ENCODE measurements around the gene NUDCD3.

- TF ChIP-seq POLR2AphosphoS5 (IDR thresholded peaks at IDR 0.05; ENCODE audit: low read depth) (no peak), EZH2 (IDR thresholded peaks at IDR 0.05; ENCODE audit: low read depth, unreplicated experiment) (no peak), CREB1 (CRISPR knock-in tag; IDR thresholded peaks at IDR 0.05; ENCODE audit: low read depth) (no peak), REST (IDR thresholded peaks at IDR 0.05; ENCODE audit: unreplicated experiment) (no peak), EZH2phosphoT487 (IDR thresholded peaks at IDR 0.05; ENCODE audit: unreplicated experiment) (no peak)
- TF ChIP-seq, protein P1, sequence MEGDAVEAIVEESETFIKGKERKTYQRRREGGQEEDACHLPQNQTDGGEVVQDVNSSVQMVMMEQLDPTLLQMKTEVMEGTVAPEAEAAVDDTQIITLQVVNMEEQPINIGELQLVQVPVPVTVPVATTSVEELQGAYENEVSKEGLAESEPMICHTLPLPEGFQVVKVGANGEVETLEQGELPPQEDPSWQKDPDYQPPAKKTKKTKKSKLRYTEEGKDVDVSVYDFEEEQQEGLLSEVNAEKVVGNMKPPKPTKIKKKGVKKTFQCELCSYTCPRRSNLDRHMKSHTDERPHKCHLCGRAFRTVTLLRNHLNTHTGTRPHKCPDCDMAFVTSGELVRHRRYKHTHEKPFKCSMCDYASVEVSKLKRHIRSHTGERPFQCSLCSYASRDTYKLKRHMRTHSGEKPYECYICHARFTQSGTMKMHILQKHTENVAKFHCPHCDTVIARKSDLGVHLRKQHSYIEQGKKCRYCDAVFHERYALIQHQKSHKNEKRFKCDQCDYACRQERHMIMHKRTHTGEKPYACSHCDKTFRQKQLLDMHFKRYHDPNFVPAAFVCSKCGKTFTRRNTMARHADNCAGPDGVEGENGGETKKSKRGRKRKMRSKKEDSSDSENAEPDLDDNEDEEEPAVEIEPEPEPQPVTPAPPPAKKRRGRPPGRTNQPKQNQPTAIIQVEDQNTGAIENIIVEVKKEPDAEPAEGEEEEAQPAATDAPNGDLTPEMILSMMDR (conservative IDR thresholded peaks at IDR 0.05; ENCODE audit: low read depth in 2 of 2), result no peak
- TF ChIP-seq, protein P2, sequence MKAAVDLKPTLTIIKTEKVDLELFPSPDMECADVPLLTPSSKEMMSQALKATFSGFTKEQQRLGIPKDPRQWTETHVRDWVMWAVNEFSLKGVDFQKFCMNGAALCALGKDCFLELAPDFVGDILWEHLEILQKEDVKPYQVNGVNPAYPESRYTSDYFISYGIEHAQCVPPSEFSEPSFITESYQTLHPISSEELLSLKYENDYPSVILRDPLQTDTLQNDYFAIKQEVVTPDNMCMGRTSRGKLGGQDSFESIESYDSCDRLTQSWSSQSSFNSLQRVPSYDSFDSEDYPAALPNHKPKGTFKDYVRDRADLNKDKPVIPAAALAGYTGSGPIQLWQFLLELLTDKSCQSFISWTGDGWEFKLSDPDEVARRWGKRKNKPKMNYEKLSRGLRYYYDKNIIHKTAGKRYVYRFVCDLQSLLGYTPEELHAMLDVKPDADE (IDR thresholded peaks at IDR 0.05), result no peak
These were observed 109.5 kb downstream of the NUDCD3 start for GRCh38 chr7:44380831-44381493.
